HG02588 (cell line): ENCODE measurements around the gene BCAP31.
"Not testable (repeated sequence)": the region's sequence is repeated elsewhere in the genome, so short reads cannot be mapped to it uniquely, and the experiment has no call there.

ENCODE experiments used
- ATAC-seq: cut with Tn5 transposase; IDR thresholded peaks from one replicate; pipeline ENCODE4 v1.9.1; 2021; ENCODE audit warnings: mild to moderate bottlenecking, moderate library complexity; ENCODE audit not compliant: unreplicated experiment

Gene BCAP31

GRCh38 chrX:153736071-153736820, 12.1 kb upstream of the BCAP31 start:
- no peak for ATAC-seq

- no peak for ATAC-seq
These were observed 11.1 kb upstream of the BCAP31 start for GRCh38 chrX:153735274-153735673.

GRCh38 chrX:153734871-153735270, 10.7 kb upstream of the BCAP31 start:
- ATAC-seq = no peak

GRCh38 chrX:153733651-153734240, 9.6 kb upstream of the BCAP31 start:
- ATAC-seq = no peak

- no peak for ATAC-seq
These were observed 8.2 kb upstream of the BCAP31 start for GRCh38 chrX:153732401-153732800.

GRCh38 chrX:153731845-153732215, 7.6 kb upstream of the BCAP31 start:
- ATAC-seq = no peak

GRCh38 chrX:153731117-153731844, 7.1 kb upstream of the BCAP31 start:
- ATAC-seq = no peak

GRCh38 chrX:153730115-153730514, 5.9 kb upstream of the BCAP31 start:
- not testable (repeated sequence) for ATAC-seq

- ATAC-seq = no peak
These were observed 4.9 kb upstream of the BCAP31 start for GRCh38 chrX:153728951-153729631.

GRCh38 chrX:153728095-153728494, 3.9 kb upstream of the BCAP31 start:
- no peak for ATAC-seq

- no peak for ATAC-seq
These were observed 3.1 kb upstream of the BCAP31 start for GRCh38 chrX:153727123-153727931.

- ATAC-seq = peak; percentile 37
These were observed 2.3 kb upstream of the BCAP31 start for GRCh38 chrX:153726286-153727122.

GRCh38 chrX:153725832-153726285, 1.7 kb upstream of the BCAP31 start:
- no peak for ATAC-seq

GRCh38 chrX:153725039-153725831, 1.0 kb upstream of the BCAP31 start:
- no peak for ATAC-seq

GRCh38 chrX:153723351-153724251, 586 bp downstream of the BCAP31 start:
- peak; percentile 29 for ATAC-seq

GRCh38 chrX:153722704-153723350, 1.4 kb downstream of the BCAP31 start:
- ATAC-seq = no peak

- ATAC-seq = no peak
These were observed 4.5 kb downstream of the BCAP31 start for GRCh38 chrX:153719701-153720100.
